ENCODE measurements around the gene PIP. TPM values are rescaled to one million over a fixed set of nuclear protein-coding genes. Genes with fewer than 3 reads are reported as not detected.
"Not testable (repeated sequence)": the region's sequence is repeated elsewhere in the genome, so short reads cannot be mapped to it uniquely, and the experiment has no call there.

The PIP gene, protein sequence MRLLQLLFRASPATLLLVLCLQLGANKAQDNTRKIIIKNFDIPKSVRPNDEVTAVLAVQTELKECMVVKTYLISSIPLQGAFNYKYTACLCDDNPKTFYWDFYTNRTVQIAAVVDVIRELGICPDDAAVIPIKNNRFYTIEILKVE
- total RNA-seq (not detected), polyA plus RNA-seq (not detected)

- H3K36me3 ChIP-seq = no peaks in the 10 kb centered on the region
- no peaks in the 10 kb centered on the region for H3K4me1 ChIP-seq
- no peak for DNase-seq
- H3K27me3 ChIP-seq = no peaks in the 10 kb centered on the region
- 39 to 63% methylated on average over 4 of the region's 4 CpGs for WGBS, 2 donors
- H3K27ac ChIP-seq = no peak within 1 kb of the TSS
- H3K4me3 ChIP-seq = no peak within 1 kb of the TSS
- TF ChIP-seq POLR2A (IDR thresholded peaks at IDR 0.05) (no peak), EP300 (IDR thresholded peaks at IDR 0.05) (no peak), POLR2AphosphoS5 (IDR thresholded peaks at IDR 0.05) (no peak)
- TF ChIP-seq, protein P1, sequence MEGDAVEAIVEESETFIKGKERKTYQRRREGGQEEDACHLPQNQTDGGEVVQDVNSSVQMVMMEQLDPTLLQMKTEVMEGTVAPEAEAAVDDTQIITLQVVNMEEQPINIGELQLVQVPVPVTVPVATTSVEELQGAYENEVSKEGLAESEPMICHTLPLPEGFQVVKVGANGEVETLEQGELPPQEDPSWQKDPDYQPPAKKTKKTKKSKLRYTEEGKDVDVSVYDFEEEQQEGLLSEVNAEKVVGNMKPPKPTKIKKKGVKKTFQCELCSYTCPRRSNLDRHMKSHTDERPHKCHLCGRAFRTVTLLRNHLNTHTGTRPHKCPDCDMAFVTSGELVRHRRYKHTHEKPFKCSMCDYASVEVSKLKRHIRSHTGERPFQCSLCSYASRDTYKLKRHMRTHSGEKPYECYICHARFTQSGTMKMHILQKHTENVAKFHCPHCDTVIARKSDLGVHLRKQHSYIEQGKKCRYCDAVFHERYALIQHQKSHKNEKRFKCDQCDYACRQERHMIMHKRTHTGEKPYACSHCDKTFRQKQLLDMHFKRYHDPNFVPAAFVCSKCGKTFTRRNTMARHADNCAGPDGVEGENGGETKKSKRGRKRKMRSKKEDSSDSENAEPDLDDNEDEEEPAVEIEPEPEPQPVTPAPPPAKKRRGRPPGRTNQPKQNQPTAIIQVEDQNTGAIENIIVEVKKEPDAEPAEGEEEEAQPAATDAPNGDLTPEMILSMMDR (IDR thresholded peaks at IDR 0.05) = no peak
- H3K9me3 ChIP-seq = no peaks in the 10 kb centered on the region
- intact Hi-C loops (cut with DNase I) = no loop called here
Measured at GRCh38 chr7:143131781-143132180, at the start of gene PIP. Gene PIP (plus strand): TSS chr7:143132077. CDS start chr7:143132117, 40 bp downstream.

GRCh38 chr7:143085109-143085508, 46.8 kb upstream of the PIP start:
- no peak for TF ChIP-seq POLR2AphosphoS5 (IDR thresholded peaks at IDR 0.05)
- no peak for TF ChIP-seq POLR2A (IDR thresholded peaks at IDR 0.05)
- TF ChIP-seq EP300 (IDR thresholded peaks at IDR 0.05) = no peak
- TF ChIP-seq, protein P1 (IDR thresholded peaks at IDR 0.05) = no peak
- Histone ChIP-seq H3K4me1 (no peaks in the 10 kb centered on the region), H3K36me3 (no peaks in the 10 kb centered on the region), H3K27ac (no peak overlapping the region), H3K9me3 (peaks cover 0 to 3% (median 0%) of the 10 kb centered on the region in 4 donors), H3K4me3 (no peak overlapping the region), H3K27me3 (no peaks in the 10 kb centered on the region)
- 42 to 65% methylated on average over 1 of the region's 1 CpG for whole genome bisulfite sequencing, 2 donors
- no peak for DNase-seq
- intact Hi-C loops (cut with DNase I) = no loop called here

GRCh38 chr7:143085610-143086009, 46.3 kb upstream of the PIP start:
- H3K9me3 ChIP-seq; H3K4me1 ChIP-seq; H3K27ac ChIP-seq; H3K36me3 ChIP-seq; H3K4me3 ChIP-seq; H3K27me3 ChIP-seq; intact Hi-C loops (cut with DNase I); DNase-seq: not testable (repeated sequence)
- WGBS, 2 donors = 68 to 88% methylated on average over 3 of the region's 3 CpGs

DNA sequence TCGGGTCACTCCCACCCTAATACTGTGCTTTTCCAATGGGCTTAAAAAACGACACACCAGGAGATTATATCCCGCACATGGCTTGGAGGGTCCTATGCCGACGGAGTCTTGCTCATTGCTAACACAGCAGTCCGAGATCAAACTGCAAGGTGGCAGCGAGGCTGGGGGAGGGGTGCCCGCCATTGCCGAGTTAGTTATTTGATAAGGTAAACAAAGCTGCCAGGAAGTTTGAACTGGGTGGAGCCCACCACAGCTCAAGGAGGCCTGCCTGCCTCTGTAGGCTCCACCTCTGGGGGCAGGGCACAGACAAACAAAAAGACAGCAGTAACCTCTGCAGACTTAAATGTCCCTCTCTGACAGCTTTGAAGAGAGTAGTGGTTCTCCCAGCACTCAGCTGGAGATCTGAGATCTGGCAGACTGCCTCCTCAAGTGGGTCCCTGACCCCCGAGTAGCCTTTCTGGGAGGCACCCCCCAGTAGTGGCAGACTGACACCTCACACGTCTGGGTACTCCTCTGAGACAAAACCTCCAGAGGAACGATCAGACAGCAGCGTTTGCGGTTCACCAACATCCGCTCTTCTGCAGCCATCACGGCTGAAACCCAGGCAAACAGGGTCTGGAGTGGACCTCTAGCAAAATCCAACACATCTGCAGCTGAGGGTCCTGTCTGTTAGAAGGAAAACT, 43.2 kb upstream of the PIP start:
- H3K9me3 ChIP-seq; H3K27ac ChIP-seq; intact Hi-C loops (cut with DNase I); H3K27me3 ChIP-seq; H3K4me3 ChIP-seq; H3K4me1 ChIP-seq; H3K36me3 ChIP-seq; DNase-seq: not testable (repeated sequence)
- WGBS, 2 donors = 79 to 89% methylated on average over 16 of the region's 16 CpGs

- Histone ChIP-seq H3K36me3 (no peaks in the 10 kb centered on the region), H3K4me1 (no peaks in the 10 kb centered on the region), H3K4me3 (no peak overlapping the region), H3K27me3 (no peaks in the 10 kb centered on the region), H3K27ac (no peak overlapping the region), H3K9me3 (peaks cover 0 to 4% (median 3%) of the 10 kb centered on the region in 4 donors)
- TF ChIP-seq EP300 (IDR thresholded peaks at IDR 0.05) (no peak), POLR2AphosphoS5 (IDR thresholded peaks at IDR 0.05) (no peak), POLR2A (IDR thresholded peaks at IDR 0.05) (no peak)
- TF ChIP-seq, protein P1 (IDR thresholded peaks at IDR 0.05) = no peak
- intact Hi-C loops (cut with DNase I) = no loop called here
- 69 to 87% methylated on average over 2 of the region's 2 CpGs for WGBS, 2 donors
- DNase-seq = no peak
Measured at GRCh38 chr7:143096146-143096545, 35.7 kb upstream of the PIP start.

GRCh38 chr7:143099579-143099978, 32.3 kb upstream of the PIP start:
- H3K36me3 ChIP-seq; H3K27ac ChIP-seq; DNase-seq; H3K4me3 ChIP-seq; H3K27me3 ChIP-seq; H3K4me1 ChIP-seq; intact Hi-C loops (cut with DNase I): not testable (repeated sequence)
- peaks cover 0 to 11% (median 3%) of the 10 kb centered on the region in 4 donors for H3K9me3 ChIP-seq
- 84 to 94% methylated on average over 1 of the region's 1 CpG for WGBS, 2 donors

Data from sigmoid colon (tissue), 7 donors.